Body of pancreas (tissue), 4 donors: ENCODE measurements around the gene CPB1. TPM values are rescaled to one million over a fixed set of nuclear protein-coding genes. Genes with fewer than 3 reads are reported as not detected.

Source experiments
- ATAC-seq: fragments of 150-250 bp; one replicate; pipeline ENCODE4 v1.9.1; 2016
- DNase-seq, 4 donors: peaks; one replicate each; pipeline ENCODE4 v3.0.0-alpha.2; 2019
- H3K27ac ChIP-seq, 4 donors: fragments of 200-600 bp; sonication (generic); 1 replicate in 3 of 4; 2 replicates in 1 of 4; pipeline versions ENCODE4 v1.5.1 to v1.6.1; 2016 to 2019; ENCODE audit warnings: mild to moderate bottlenecking in 1 of 4, mixed read lengths in 1 of 4, moderate library complexity in 1 of 4
- H3K27me3 ChIP-seq, 2 donors: fragments of 200-600 bp; sonication (generic); one replicate each; pipeline ENCODE4 v1.6.0; 2016; ENCODE audit warnings: mild to moderate bottlenecking in 1 of 2
- H3K36me3 ChIP-seq, 2 donors: fragments of 200-600 bp; sonication (generic); replicated peaks in 1 of 2; 2 replicates each; pipeline ENCODE4 v1.5.1; 2016; ENCODE audit warnings: low read depth in 2 of 2; ENCODE audit not compliant: insufficient read depth in 1 of 2
- H3K4me1 ChIP-seq: fragments of 200-600 bp; sonication (generic); one replicate; pipeline ENCODE4 v1.6.0; 2016
- H3K4me3 ChIP-seq, 2 donors: fragments of 200-600 bp; sonication (generic); 1 replicate in 1 of 2; 2 replicates in 1 of 2; pipeline ENCODE4 v1.5.1; 2016 to 2019
- H3K9me3 ChIP-seq, 3 donors: fragments of 200-600 bp; sonication (generic); 1 replicate in 2 of 3; 2 replicates in 1 of 3; pipeline ENCODE4 v1.5.1; 2016
- CTCF ChIP-seq, 7 experiments: fragments of 450-650 bp in 4 of 7; fragments of 200-600 bp in 3 of 7; sonication (generic) in 3 of 7; IDR thresholded peaks; one replicate each; pipeline ENCODE4 v1.5.1; 2016 to 2019; ENCODE audit warnings: antibody characterized with exemption in 7 of 7
- POLR2A ChIP-seq, 3 donors: fragments of 450-650 bp; IDR thresholded peaks; one replicate each; pipeline ENCODE4 v1.6.1; 2016; ENCODE audit warnings: antibody characterized with exemption in 3 of 3, mild to moderate bottlenecking in 2 of 3
- WGBS, 2 donors: methylation state at CpG; one replicate each; pipeline ENCODE4 v1.1.5; 2017; 5-methylcytosine and 5-hydroxymethylcytosine counted together
- intact Hi-C: fragments of 100-400 bp; cut with DNase I; formaldehyde crosslinking; loops from one replicate; pipeline ENCODE4 v1.15.1; 2023
- total RNA-seq, 2 donors: library from RNA; depleted of rRNA; stranded (reverse); fragments of >200 nt; gene quantifications; one replicate each; pipeline ENCODE4 v1.1.0, GENCODE V29; 2016

CPB1 gene
- total RNA-seq, 2 donors from 2014 or later: 8,425 to 24,571 TPM

GRCh38 chr3:148852271-148852992, 24.8 kb downstream of the CPB1 start:
- 35 to 42% methylated on average over 7 of the region's 7 CpGs for WGBS, 2 donors
- no peaks in the 10 kb centered on the region for H3K27me3 ChIP-seq

GRCh38 chr3:148853076-148853475, 25.5 kb downstream of the CPB1 start:
- ATAC-seq (no peak), DNase-seq (no peak)
- no peaks in the 10 kb centered on the region for H3K27me3 ChIP-seq
- peaks cover 54% of the 10 kb centered on the region for H3K4me1 ChIP-seq
- 37 to 55% methylated on average over 2 of the region's 2 CpGs for WGBS, 2 donors
- TF ChIP-seq POLR2A (IDR thresholded peaks at IDR 0.05) (no peak), CTCF (IDR thresholded peaks at IDR 0.05) (no peak)
- H3K36me3 ChIP-seq: peaks cover 0 to 5% of the 10 kb centered on the region in 2 donors
- H3K4me3 ChIP-seq: no peak overlapping the region
- H3K27ac ChIP-seq: peak overlapping the region in 3 of 4 donors; percentile 23 to 66 (median 33)
- H3K9me3 ChIP-seq: no peaks in the 10 kb centered on the region
- intact Hi-C loops: no loop called here

More at GRCh38 chr3:148852271-148852992, 24.8 kb downstream of the CPB1 start:
- DNase-seq (no peak), ATAC-seq (no peak)
- peaks cover 54% of the 10 kb centered on the region for H3K4me1 ChIP-seq
- intact Hi-C loops: no loop called here
- H3K27ac ChIP-seq: peak overlapping the region in 3 of 4 donors; percentile 33 to 66 (median 42)
- H3K36me3 ChIP-seq: peaks cover 0 to 5% of the 10 kb centered on the region in 2 donors
- H3K4me3 ChIP-seq: no peak overlapping the region
- no peaks in the 10 kb centered on the region for H3K9me3 ChIP-seq
- no peak for TF ChIP-seq CTCF (IDR thresholded peaks at IDR 0.05)
- peak in 1 of 3 donors; percentile 30 for TF ChIP-seq POLR2A (IDR thresholded peaks at IDR 0.05)

GRCh38 chr3:148854061-148854460, 26.4 kb downstream of the CPB1 start:
- TF ChIP-seq POLR2A (IDR thresholded peaks at IDR 0.05): no peak
- TF ChIP-seq CTCF (IDR thresholded peaks at IDR 0.05): no peak
- H3K27me3 ChIP-seq: no peaks in the 10 kb centered on the region
- DNase-seq (no peak), ATAC-seq (no peak)
- intact Hi-C loops: no loop called here
- peaks cover 54% of the 10 kb centered on the region for H3K4me1 ChIP-seq
- peak overlapping the region in 2 of 4 donors; percentile 33 to 66 for H3K27ac ChIP-seq
- no peak overlapping the region for H3K4me3 ChIP-seq
- no peaks in the 10 kb centered on the region for H3K9me3 ChIP-seq
- peaks cover 0 to 7% of the 10 kb centered on the region in 2 donors for H3K36me3 ChIP-seq

- ATAC-seq: no peak
- 39% methylated on average over 3 of the region's 3 CpGs for WGBS, 2 donors
These were observed 28.8 kb downstream of the CPB1 start for GRCh38 chr3:148856384-148856783.

More at GRCh38 chr3:148856384-148856783, 28.8 kb downstream of the CPB1 start:
- TF ChIP-seq POLR2A (IDR thresholded peaks at IDR 0.05) (peak in 1 of 3 donors; percentile 19), CTCF (IDR thresholded peaks at IDR 0.05) (no peak)
- H3K4me3 ChIP-seq: no peak overlapping the region
- no peaks in the 10 kb centered on the region for H3K9me3 ChIP-seq
- intact Hi-C loops: no loop called here
- no peak for DNase-seq
- H3K36me3 ChIP-seq: peaks cover 0 to 7% of the 10 kb centered on the region in 2 donors
- no peaks in the 10 kb centered on the region for H3K27me3 ChIP-seq
- peak overlapping the region in 2 of 4 donors; percentile 34 to 35 for H3K27ac ChIP-seq
- H3K4me1 ChIP-seq: peaks cover 45% of the 10 kb centered on the region
